Stimulated activated CD4-positive, alpha-beta T cell treated with anti-CD3 and anti-CD28 coated beads, Interleukin-12 subunit alpha, Interleukin-12 subunit beta, amount 100 ng/mL, for 48 hours (primary cell): ENCODE results near the gene HSPB8.

Source experiments
- DNase-seq, 3 donors: peaks; one replicate each; pipeline ENCODE4 v3.0.0-alpha.2; 2020; ENCODE audit warnings: low read depth in 2 of 3, low spot score in 1 of 3

HSPB8 gene

GRCh38 chr12:119169150-119169549, 9.6 kb upstream of the HSPB8 start:
- DNase-seq: no peak

- DNase-seq: no peak
Measured at GRCh38 chr12:119171291-119171690, 7.4 kb upstream of the HSPB8 start.

- DNase-seq: no peak
Measured at GRCh38 chr12:119171691-119172425, 6.9 kb upstream of the HSPB8 start.

- no peak for DNase-seq
Measured at GRCh38 chr12:119175081-119175480, 3.6 kb upstream of the HSPB8 start.

GRCh38 chr12:119176267-119177055, 2.3 kb upstream of the HSPB8 start:
- no peak for DNase-seq

GRCh38 chr12:119177056-119177325, 1.7 kb upstream of the HSPB8 start:
- DNase-seq: no peak

- DNase-seq: no peak
Measured at GRCh38 chr12:119177724-119178380, 879 bp upstream of the HSPB8 start.

GRCh38 chr12:119179335-119180021, 747 bp downstream of the HSPB8 start:
- DNase-seq: no peak

GRCh38 chr12:119180380-119181040, 1.8 kb downstream of the HSPB8 start:
- no peak for DNase-seq

GRCh38 chr12:119181202-119181601, 2.5 kb downstream of the HSPB8 start:
- no peak for DNase-seq

GRCh38 chr12:119181944-119182343, 3.2 kb downstream of the HSPB8 start:
- DNase-seq: no peak

- no peak for DNase-seq
Measured at GRCh38 chr12:119182701-119183493, 4.2 kb downstream of the HSPB8 start.

- no peak for DNase-seq
Measured at GRCh38 chr12:119183942-119184695, 5.4 kb downstream of the HSPB8 start.

GRCh38 chr12:119195256-119195655, 16.5 kb downstream of the HSPB8 start:
- DNase-seq: no peak

- DNase-seq: no peak
Measured at GRCh38 chr12:119198440-119198839, 19.7 kb downstream of the HSPB8 start.

- DNase-seq: no peak
Measured at GRCh38 chr12:119200601-119201000, 21.9 kb downstream of the HSPB8 start.

- no peak for DNase-seq
Measured at GRCh38 chr12:119201789-119202543, 23.2 kb downstream of the HSPB8 start.

GRCh38 chr12:119202544-119202943, 23.8 kb downstream of the HSPB8 start:
- no peak for DNase-seq

- DNase-seq: no peak
Measured at GRCh38 chr12:119204131-119204530, 25.4 kb downstream of the HSPB8 start.
